Parathyroid adenoma (tissue), 2 donors: ENCODE results near the gene ENPP6.
"Not testable (repeated sequence)": the region's sequence is repeated elsewhere in the genome, so short reads cannot be mapped to it uniquely, and the experiment has no call there.

Experiments
- H2AFZ ChIP-seq: fragments of 300-600 bp; sonication (generic); one replicate; pipeline ENCODE4 v1.7.0; 2017; ENCODE audit warnings: antibody characterized with exemption, mild to moderate bottlenecking
- H3K27ac ChIP-seq: fragments of 300-600 bp; sonication (generic); one replicate; pipeline ENCODE4 v1.7.0; 2017
- H3K27me3 ChIP-seq: fragments of 300-600 bp; sonication (generic); one replicate; pipeline ENCODE4 v1.7.0; 2017; ENCODE audit warnings: low read length; ENCODE audit not compliant: control insufficient read depth, insufficient read depth
- H3K36me3 ChIP-seq: fragments of 300-600 bp; sonication (generic); one replicate; pipeline ENCODE4 v1.7.0; 2017; ENCODE audit warnings: low read length; ENCODE audit not compliant: control insufficient read depth, insufficient read depth
- H3K4me1 ChIP-seq: fragments of 300-600 bp; sonication (generic); one replicate; pipeline ENCODE4 v1.7.0; 2017; ENCODE audit warnings: control low read depth
- H3K4me2 ChIP-seq: fragments of 300-600 bp; sonication (generic); one replicate; pipeline ENCODE4 v1.7.0; 2017; ENCODE audit warnings: low read length
- H3K4me3 ChIP-seq: fragments of 300-600 bp; sonication (generic); one replicate; pipeline ENCODE4 v1.7.0; 2017; ENCODE audit warnings: low read depth, low read length
- H3K79me2 ChIP-seq: fragments of 300-600 bp; sonication (generic); one replicate; pipeline ENCODE4 v1.7.0; 2017; ENCODE audit warnings: control low read depth
- H3K9ac ChIP-seq: fragments of 300-600 bp; sonication (generic); one replicate; pipeline ENCODE4 v1.7.0; 2017; ENCODE audit warnings: mild to moderate bottlenecking
- H3K9me3 ChIP-seq: fragments of 300-600 bp; sonication (generic); one replicate; pipeline ENCODE4 v1.7.0; 2017; ENCODE audit warnings: low read length; ENCODE audit not compliant: control insufficient read depth
- TF ChIP-seq, protein P1 (sequence below): fragments of 300-600 bp; sonication (generic); IDR thresholded peaks from one replicate; pipeline ENCODE4 v1.7.0; 2017; ENCODE audit warnings: antibody characterized with exemption, mild to moderate bottlenecking
- donor health status: primary hyperparathyroidism.

ENPP6 gene

DNA sequence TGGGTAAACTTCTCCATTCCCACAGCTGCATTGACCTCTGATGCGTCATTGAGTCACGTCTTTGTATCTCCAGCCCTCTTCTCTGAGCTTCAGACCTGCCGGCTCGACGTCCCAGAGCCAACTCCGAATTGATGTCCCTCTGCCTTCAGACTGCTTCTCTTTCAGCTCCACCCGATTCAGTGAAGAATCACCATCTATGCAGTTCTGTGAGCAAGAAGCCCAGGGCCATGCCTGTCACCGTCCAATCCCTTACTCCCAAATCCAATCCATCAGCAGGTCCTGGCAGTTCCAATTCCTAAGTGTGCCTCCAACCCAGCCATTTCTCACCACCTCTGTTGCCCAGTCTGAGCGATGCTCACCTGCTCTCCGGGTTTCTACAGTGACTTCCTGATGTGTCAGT lies 70.7 kb downstream of the ENPP6 start:
- H3K27ac ChIP-seq = no peak overlapping the region
- H3K79me2 ChIP-seq = no peaks in the 10 kb centered on the region
- H2AFZ ChIP-seq = no peak overlapping the region
- H3K9me3 ChIP-seq = no peaks in the 10 kb centered on the region
- no peaks in the 10 kb centered on the region for H3K27me3 ChIP-seq
- no peak overlapping the region for H3K4me3 ChIP-seq
- peaks cover 3% of the 10 kb centered on the region for H3K4me1 ChIP-seq
- H3K36me3 ChIP-seq = no peaks in the 10 kb centered on the region
- TF ChIP-seq, protein P1, sequence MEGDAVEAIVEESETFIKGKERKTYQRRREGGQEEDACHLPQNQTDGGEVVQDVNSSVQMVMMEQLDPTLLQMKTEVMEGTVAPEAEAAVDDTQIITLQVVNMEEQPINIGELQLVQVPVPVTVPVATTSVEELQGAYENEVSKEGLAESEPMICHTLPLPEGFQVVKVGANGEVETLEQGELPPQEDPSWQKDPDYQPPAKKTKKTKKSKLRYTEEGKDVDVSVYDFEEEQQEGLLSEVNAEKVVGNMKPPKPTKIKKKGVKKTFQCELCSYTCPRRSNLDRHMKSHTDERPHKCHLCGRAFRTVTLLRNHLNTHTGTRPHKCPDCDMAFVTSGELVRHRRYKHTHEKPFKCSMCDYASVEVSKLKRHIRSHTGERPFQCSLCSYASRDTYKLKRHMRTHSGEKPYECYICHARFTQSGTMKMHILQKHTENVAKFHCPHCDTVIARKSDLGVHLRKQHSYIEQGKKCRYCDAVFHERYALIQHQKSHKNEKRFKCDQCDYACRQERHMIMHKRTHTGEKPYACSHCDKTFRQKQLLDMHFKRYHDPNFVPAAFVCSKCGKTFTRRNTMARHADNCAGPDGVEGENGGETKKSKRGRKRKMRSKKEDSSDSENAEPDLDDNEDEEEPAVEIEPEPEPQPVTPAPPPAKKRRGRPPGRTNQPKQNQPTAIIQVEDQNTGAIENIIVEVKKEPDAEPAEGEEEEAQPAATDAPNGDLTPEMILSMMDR = no peak
- H3K9ac ChIP-seq = no peak overlapping the region
- H3K4me2 ChIP-seq = no peak overlapping the region

- Histone ChIP-seq H3K9me3 (no peaks in the 10 kb centered on the region), H3K27me3 (no peaks in the 10 kb centered on the region), H3K4me1 (peaks cover 3% of the 10 kb centered on the region), H3K36me3 (no peaks in the 10 kb centered on the region), H2AFZ (no peak overlapping the region), H3K4me3 (no peak overlapping the region), H3K27ac (no peak overlapping the region), H3K9ac (no peak overlapping the region), H3K4me2 (no peak overlapping the region), H3K79me2 (no peaks in the 10 kb centered on the region)
- TF ChIP-seq, protein P1 = no peak
These were observed 72.1 kb downstream of the ENPP6 start for GRCh38 chr4:184145596-184145995.

DNA sequence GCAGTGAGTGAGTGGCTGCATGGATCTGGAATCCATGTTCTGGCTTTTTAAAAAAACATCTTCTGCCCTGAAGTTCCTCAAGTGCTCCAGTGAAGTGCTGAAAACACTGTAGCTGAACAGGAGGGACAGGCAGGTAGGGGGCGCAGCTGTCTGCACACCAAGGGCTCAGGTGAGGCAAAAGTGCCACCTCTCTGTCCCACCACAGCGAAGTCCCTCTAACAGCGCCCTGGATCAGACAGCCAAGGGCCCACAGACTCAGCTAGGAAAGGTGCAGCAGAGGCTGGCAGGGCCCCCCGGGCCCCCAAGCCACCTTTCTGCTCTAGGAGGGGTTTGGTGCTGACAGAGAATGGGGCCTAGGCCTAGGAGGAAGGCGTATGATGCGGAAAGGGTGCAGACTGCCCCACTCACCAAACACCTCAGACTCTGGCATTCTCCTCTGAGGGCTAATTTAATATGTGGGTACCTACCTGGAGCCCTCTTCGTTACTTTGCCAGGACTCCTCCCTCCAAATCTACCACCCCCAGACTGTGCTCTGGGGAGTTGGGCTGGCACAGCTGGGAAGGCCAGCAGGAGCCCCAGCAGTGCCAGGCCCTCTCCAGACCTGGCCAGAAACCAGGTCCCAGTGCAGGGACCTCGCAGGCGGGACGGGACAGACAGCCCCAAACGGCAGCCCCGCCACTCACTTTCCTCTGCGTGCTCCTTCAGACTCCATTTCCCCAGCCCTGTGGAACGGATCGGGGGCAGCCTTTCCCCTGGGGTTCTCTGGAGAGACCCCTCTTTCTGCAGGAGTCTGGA lies 73.7 kb downstream of the ENPP6 start:
- no peak overlapping the region for H3K9ac ChIP-seq
- no peak overlapping the region for H2AFZ ChIP-seq
- no peaks in the 10 kb centered on the region for H3K36me3 ChIP-seq
- TF ChIP-seq, protein P1 = no peak
- H3K4me2 ChIP-seq = no peak overlapping the region
- H3K27me3 ChIP-seq = no peaks in the 10 kb centered on the region
- H3K27ac ChIP-seq = no peak overlapping the region
- H3K4me1 ChIP-seq = peaks cover 3% of the 10 kb centered on the region
- H3K79me2 ChIP-seq = no peaks in the 10 kb centered on the region
- H3K9me3 ChIP-seq = no peaks in the 10 kb centered on the region
- no peak overlapping the region for H3K4me3 ChIP-seq

DNA sequence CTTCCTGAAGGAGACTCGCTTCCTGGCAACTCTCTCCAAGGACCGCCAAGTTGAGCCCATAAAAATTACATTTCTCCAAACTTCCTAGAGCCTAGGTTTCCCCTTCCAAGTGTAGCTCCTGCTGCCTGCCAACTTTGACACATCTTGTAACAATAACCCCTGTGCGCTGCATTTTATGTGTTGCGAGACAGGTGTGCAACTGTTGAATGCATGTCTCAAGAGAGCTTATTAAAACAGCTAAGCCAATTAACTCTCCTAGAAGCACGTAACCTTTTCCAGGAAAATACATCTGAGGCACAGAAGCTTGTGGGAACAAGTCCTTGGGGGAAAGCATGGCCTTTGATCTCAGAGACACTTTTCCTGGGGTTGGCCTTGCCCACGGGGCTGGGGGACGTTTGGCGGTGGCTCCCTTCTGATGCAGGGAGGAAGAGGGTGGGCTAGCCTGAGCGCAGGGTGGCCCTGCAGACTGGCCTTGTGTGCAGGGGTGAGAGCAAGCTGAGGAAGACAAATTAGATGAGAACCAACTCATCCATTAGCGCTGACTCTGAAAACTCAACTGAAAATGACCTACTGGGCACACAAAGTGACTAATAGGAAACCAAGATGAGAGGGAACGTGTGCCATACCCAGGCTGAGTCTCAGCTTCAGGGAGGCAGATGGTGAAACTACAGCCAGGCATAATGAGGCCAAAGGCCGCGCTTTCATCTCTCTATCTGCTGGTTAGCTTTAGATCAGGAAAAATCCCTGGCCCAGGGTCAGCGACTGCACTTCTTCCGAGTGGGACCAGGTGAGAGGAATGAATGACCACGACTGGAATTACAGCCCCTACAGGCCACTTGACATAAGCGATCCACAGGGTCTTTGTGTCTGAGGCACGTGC lies 75.3 kb downstream of the ENPP6 start:
- TF ChIP-seq, protein P1 = no peak
- Histone ChIP-seq H3K36me3 (no peaks in the 10 kb centered on the region), H2AFZ (no peak overlapping the region), H3K27me3 (no peaks in the 10 kb centered on the region), H3K4me1 (no peaks in the 10 kb centered on the region), H3K79me2 (no peaks in the 10 kb centered on the region), H3K4me3 (no peak overlapping the region), H3K4me2 (no peak overlapping the region), H3K27ac (no peak overlapping the region), H3K9ac (no peak overlapping the region), H3K9me3 (no peaks in the 10 kb centered on the region)

GRCh38 chr4:184140901-184141300 lies 76.8 kb downstream of the ENPP6 start:
- not testable (repeated sequence) for H3K9me3 ChIP-seq, H3K4me2 ChIP-seq, H3K4me3 ChIP-seq, H3K9ac ChIP-seq, H3K27me3 ChIP-seq, H3K4me1 ChIP-seq, H3K36me3 ChIP-seq, H3K79me2 ChIP-seq, H3K27ac ChIP-seq, H2AFZ ChIP-seq
